ENCODE data around the gene MAZ.

DNA sequence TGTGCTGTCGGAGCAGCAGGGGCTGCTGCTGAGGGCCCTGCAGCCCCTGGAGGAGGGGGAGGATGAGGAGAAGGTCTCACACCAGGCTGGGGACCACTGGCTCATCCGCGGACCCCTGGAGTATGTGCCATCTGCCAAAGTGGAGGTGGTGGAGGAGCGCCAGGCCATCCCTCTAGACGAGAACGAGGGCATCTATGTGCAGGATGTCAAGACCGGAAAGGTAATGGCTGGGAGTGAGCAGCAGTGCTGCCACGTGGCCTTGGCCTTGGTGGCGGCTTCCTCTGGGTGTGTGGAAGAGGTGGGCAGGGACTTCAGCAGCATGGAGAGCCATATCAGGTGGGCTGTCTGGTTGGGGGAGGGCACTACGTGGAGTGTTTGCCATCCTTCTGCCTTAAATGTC, 33.9 kb downstream of the MAZ start:
- TF ChIP-seq ZNF70 (CRISPR knock-in tag; IDR thresholded peaks at IDR 0.05) (no peak), CREB5 (CRISPR knock-in tag; IDR thresholded peaks at IDR 0.05; ENCODE audit: low read depth) (no peak), ARNTL (CRISPR knock-in tag; IDR thresholded peaks at IDR 0.05; ENCODE audit: borderline replicate concordance, low read depth) (no peak), ZFP30 (CRISPR knock-in tag; IDR thresholded peaks at IDR 0.05) (no peak), SNAI2 (CRISPR knock-in tag; IDR thresholded peaks at IDR 0.05) (no peak), TCF4 (CRISPR knock-in tag; IDR thresholded peaks at IDR 0.05; ENCODE audit: borderline replicate concordance) (no peak), ESRRG (CRISPR knock-in tag; IDR thresholded peaks at IDR 0.05) (no peak), ISL1 (CRISPR knock-in tag; IDR thresholded peaks at IDR 0.05) (no peak), OSR1 (CRISPR knock-in tag; IDR thresholded peaks at IDR 0.05) (no peak), CSDC2 (CRISPR knock-in tag; IDR thresholded peaks at IDR 0.05) (no peak), ZFP3 (CRISPR knock-in tag; IDR thresholded peaks at IDR 0.05) (no peak), PPARA (CRISPR knock-in tag; IDR thresholded peaks at IDR 0.05; ENCODE audit: borderline replicate concordance) (no peak), ZNF8 (CRISPR knock-in tag; IDR thresholded peaks at IDR 0.05) (no peak)
- TF ChIP-seq, protein P1, sequence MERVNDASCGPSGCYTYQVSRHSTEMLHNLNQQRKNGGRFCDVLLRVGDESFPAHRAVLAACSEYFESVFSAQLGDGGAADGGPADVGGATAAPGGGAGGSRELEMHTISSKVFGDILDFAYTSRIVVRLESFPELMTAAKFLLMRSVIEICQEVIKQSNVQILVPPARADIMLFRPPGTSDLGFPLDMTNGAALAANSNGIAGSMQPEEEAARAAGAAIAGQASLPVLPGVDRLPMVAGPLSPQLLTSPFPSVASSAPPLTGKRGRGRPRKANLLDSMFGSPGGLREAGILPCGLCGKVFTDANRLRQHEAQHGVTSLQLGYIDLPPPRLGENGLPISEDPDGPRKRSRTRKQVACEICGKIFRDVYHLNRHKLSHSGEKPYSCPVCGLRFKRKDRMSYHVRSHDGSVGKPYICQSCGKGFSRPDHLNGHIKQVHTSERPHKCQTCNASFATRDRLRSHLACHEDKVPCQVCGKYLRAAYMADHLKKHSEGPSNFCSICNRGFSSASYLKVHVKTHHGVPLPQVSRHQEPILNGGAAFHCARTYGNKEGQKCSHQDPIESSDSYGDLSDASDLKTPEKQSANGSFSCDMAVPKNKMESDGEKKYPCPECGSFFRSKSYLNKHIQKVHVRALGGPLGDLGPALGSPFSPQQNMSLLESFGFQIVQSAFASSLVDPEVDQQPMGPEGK (CRISPR knock-in tag; IDR thresholded peaks at IDR 0.05; ENCODE audit: borderline replicate concordance) = no peak
